Stimulated activated CD8-positive, alpha-beta memory T cell treated with anti-CD3 and anti-CD28 coated beads, Interleukin-15, amount 100 ng/mL, for 4 hours (primary cell): ENCODE data around the gene LAIR1.
A peak's percentile ranks its signal among the peaks of the same experiment; 100 is the strongest.
"Not testable (repeated sequence)": the region's sequence is repeated elsewhere in the genome, so short reads cannot be mapped to it uniquely, and the experiment has no call there.

Experiments used
- DNase-seq, 2 donors: peaks; one replicate each; pipeline ENCODE4 v3.0.0-alpha.2; 2020; ENCODE audit warnings: low read depth in 2 of 2

Gene LAIR1

GRCh38 chr19:54376610-54377285 lies 12.0 kb upstream of the LAIR1 start:
- DNase-seq, result no peak

- DNase-seq, result not testable (repeated sequence)
Measured at GRCh38 chr19:54375181-54375938, 10.6 kb upstream of the LAIR1 start.

GRCh38 chr19:54373781-54374631 lies 9.3 kb upstream of the LAIR1 start:
- DNase-seq, result no peak

- DNase-seq, result not testable (repeated sequence)
Measured at GRCh38 chr19:54371453-54371852, 6.7 kb upstream of the LAIR1 start.

DNA sequence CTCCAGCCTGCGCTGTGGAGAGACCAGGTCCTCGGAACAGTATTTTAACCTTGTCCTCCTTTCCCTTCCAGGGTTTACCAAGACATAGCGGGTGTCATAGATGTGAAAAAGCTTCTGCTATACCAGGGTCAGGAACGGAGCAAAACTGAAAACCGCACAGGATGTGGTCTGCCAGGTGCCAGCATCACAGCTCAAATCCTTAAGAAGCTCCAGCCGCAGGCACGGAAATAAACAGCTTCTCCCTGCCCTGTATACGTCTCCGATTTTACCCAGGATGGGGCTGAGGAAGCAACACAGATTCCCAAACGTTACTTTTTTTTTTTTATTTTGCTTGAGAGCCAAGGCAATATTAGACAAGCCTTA lies 5.7 kb upstream of the LAIR1 start:
- peak in 1 of 2 donors; percentile 40 for DNase-seq

GRCh38 chr19:54369688-54370433 lies 5.1 kb upstream of the LAIR1 start:
- DNase-seq, result not testable (repeated sequence)

DNA sequence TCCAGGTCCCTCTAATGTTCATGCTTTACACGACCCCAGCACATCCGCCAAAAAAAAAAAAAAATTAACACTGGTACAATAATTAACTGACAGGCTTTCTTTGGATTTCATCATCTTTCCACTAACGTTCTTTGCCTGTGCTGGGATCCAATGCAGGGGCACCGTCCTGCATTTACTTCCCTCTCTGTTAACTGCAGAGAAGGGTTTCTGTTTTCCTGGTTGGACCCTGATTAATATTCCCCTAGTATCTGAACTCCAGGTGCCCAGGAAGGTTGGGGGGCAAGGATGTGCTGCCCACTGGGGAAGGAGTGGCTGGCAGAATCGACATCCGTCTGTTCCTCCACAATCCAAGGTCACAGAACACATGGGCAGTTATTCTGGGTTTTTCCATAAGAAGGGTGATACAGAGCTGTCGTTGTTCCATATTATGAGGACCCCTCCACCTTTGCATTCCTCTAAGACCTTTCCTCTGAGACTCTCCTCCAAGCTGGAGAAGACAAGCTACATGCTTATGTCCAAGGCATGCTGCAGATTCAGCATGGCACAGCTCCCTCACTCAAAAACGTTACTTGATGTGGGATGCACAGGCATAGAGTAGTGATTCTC lies 4.5 kb upstream of the LAIR1 start:
- DNase-seq, result no peak

DNA sequence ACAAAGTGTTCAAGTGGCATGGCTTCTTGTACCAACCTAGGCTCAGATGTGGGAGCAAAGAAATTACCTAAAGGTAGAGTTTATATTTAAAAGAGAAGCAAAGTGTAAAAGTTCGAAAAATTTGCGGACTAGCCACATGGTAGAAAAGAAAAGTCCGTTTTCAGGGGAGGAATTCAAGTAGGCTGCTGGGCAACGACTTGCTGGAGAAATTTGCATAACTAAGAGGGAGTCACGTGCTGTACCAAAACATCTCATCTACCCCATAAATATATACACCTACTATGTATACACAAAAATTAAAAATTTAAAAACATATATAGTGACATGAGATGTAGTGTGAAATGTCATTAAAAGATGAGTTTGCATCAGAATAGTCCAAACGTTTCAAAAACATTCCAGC lies 2.1 kb upstream of the LAIR1 start:
- no peak for DNase-seq

- not testable (repeated sequence) for DNase-seq
Measured at GRCh38 chr19:54365798-54366197, 1.1 kb upstream of the LAIR1 start.

DNA sequence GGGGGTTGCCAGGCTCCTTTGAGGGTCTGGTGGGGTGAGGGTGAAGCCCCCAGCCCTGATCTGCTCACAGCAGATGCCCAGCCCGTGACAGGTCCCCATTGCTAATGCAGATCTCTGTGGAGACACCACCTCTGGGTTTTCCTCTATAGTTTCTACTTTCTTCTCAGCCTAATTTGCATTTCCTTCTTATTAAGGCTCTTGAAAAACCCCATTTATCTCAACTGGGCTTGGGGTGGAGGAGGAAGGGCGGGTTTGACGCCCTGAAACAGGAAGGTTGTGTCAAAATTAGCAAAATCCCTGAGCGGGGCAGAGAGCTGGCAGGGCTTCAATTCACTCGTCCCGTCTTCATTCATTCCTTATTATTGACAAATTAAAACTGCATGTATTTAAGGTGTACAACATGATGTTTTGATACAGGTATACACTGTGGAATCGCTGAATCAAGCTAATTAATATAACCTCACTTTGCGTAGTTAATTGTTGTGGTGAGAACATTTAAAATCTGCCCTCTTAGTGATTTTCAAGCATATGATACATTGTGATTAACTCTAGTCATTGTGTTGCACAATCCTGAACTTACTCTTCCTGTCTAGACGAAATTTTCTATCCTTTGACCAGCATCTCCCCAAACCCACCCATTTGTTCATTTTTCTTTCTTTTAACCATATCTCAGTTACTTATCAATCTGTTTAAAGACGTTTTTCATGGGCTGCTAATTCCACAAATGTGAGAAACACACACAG lies 2.9 kb downstream of the LAIR1 start:
- DNase-seq, result not testable (repeated sequence)

GRCh38 chr19:54359149-54359820 lies 5.4 kb downstream of the LAIR1 start:
- peak; percentile 27 to 47 for DNase-seq

- DNase-seq, result no peak
Measured at GRCh38 chr19:54357381-54357780, 7.3 kb downstream of the LAIR1 start.

GRCh38 chr19:54356444-54357056 lies 8.2 kb downstream of the LAIR1 start:
- DNase-seq, result no peak

DNA sequence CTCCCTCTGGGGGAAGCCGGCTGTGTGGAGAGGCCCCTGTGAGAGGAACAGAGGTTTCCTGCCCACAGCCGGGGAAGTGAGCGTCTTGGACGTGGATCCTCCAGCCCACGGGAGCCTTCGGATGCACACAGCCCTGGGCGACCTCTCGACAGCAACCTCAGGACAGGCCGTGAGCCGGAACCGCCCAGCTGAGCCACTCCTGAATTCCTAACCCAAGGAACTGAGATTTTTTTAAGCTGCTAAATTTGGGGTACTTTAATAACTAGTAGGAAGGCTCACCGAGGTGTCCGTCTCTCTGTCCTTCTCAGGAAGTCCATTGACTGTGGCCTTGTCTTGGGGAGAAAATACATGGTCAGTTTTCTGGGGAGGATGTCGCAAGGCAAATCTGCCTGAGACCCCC lies 9.1 kb downstream of the LAIR1 start:
- no peak for DNase-seq

GRCh38 chr19:54354761-54355160 lies 10.0 kb downstream of the LAIR1 start:
- DNase-seq, result no peak

DNA sequence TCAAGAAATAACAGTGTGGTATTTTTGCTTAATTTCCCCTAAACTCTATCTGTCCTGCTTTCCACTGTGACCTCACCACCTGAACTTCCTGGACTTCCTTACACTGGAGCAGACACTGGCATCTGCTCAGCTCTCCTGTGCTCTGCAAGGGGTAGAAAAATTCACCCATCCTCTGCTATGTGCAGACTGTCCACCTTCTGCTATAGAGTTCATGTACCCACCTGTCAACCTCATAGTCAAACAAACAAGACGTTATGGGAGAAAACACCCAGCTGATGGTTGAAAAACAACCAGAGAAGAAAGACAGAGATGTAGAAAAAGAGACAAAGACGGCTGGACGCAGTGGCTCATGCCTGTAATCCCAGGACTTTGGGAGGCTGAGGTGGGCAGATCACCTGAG lies 12.2 kb downstream of the LAIR1 start:
- no peak for DNase-seq

- no peak for DNase-seq
Measured at GRCh38 chr19:54352041-54352440, 12.7 kb downstream of the LAIR1 start.

DNA sequence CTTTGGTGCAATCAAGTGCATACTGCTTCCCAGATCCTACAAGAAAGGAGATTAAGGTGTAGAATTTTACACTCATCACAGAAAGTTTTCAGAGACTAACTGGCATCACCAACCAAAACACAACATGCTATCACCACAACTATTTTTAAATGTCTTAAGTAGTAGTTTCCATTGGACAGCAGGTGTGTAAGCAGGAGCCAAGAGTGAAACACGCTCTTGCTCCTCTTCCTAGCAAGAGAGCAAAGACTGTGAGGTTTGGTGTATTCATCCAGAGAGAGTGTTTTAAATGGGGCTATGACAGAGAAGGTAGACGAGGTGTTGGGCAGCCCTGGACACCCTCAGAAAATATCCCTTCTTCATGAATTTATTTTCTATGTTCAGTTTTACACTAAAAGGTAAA lies 13.3 kb downstream of the LAIR1 start:
- DNase-seq, result no peak

- no peak for DNase-seq
Measured at GRCh38 chr19:54345938-54346386, 18.8 kb downstream of the LAIR1 start.

- no peak for DNase-seq
Measured at GRCh38 chr19:54343868-54344267, 20.9 kb downstream of the LAIR1 start.
